ENCODE data around the gene CAMTA1.

CAMTA1 gene

DNA sequence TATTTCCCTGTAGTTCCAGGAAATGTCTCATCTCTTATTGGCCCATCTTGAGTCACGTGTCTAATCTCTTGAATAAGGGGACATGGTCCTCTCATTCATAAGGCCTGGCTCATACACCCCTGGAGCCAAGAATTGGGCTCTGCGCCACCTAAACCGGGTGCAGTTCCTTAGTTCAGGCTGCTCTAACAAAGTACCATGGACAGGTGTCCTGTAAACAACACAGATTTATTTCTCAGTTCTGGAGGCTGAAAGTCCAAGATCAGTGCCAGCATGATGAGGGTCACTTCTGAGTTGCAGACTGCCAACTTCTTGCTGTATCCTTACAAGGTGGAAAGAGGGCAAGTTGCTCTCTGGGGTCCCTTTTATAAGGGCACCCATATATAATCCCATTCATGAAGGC, 925.6 kb downstream of the CAMTA1 start:
- POLR2A ChIA-PET, result interaction anchor here (0.6 kb wide), 1 partner anchor 1155 kb away, joined by 3 read pairs; no protein-coding TSS in a partner anchor
- H3K36me3 ChIP-seq (ENCODE audit: control insufficient read depth in 2 of 2, insufficient read depth in 1 of 2, low read length in 2 of 2), result no peaks in the 10 kb centered on the region
- CTCF ChIA-PET, result interaction anchor here (0.8 to 2.9 kb wide), 3 partner anchors 12 to 42 kb away, joined by 3 to 14 read pairs (median 4); no protein-coding TSS in a partner anchor
- no peaks in the 10 kb centered on the region for H3K9me3 ChIP-seq (ENCODE audit: control insufficient read depth, insufficient read depth, low read depth, low read length)
- H3K4me1 ChIP-seq (ENCODE audit: control insufficient read depth, insufficient read depth, low read length), result no peaks in the 10 kb centered on the region
- TF ChIP-seq, protein P1, sequence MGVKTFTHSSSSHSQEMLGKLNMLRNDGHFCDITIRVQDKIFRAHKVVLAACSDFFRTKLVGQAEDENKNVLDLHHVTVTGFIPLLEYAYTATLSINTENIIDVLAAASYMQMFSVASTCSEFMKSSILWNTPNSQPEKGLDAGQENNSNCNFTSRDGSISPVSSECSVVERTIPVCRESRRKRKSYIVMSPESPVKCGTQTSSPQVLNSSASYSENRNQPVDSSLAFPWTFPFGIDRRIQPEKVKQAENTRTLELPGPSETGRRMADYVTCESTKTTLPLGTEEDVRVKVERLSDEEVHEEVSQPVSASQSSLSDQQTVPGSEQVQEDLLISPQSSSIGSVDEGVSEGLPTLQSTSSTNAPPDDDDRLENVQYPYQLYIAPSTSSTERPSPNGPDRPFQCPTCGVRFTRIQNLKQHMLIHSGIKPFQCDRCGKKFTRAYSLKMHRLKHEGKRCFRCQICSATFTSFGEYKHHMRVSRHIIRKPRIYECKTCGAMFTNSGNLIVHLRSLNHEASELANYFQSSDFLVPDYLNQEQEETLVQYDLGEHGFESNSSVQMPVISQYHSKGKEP (tag by site-specific recombination; IDR thresholded peaks at IDR 0.05), result no peak
- TF ChIP-seq, protein P2, sequence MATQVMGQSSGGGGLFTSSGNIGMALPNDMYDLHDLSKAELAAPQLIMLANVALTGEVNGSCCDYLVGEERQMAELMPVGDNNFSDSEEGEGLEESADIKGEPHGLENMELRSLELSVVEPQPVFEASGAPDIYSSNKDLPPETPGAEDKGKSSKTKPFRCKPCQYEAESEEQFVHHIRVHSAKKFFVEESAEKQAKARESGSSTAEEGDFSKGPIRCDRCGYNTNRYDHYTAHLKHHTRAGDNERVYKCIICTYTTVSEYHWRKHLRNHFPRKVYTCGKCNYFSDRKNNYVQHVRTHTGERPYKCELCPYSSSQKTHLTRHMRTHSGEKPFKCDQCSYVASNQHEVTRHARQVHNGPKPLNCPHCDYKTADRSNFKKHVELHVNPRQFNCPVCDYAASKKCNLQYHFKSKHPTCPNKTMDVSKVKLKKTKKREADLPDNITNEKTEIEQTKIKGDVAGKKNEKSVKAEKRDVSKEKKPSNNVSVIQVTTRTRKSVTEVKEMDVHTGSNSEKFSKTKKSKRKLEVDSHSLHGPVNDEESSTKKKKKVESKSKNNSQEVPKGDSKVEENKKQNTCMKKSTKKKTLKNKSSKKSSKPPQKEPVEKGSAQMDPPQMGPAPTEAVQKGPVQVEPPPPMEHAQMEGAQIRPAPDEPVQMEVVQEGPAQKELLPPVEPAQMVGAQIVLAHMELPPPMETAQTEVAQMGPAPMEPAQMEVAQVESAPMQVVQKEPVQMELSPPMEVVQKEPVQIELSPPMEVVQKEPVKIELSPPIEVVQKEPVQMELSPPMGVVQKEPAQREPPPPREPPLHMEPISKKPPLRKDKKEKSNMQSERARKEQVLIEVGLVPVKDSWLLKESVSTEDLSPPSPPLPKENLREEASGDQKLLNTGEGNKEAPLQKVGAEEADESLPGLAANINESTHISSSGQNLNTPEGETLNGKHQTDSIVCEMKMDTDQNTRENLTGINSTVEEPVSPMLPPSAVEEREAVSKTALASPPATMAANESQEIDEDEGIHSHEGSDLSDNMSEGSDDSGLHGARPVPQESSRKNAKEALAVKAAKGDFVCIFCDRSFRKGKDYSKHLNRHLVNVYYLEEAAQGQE (tag by site-specific recombination; IDR thresholded peaks at IDR 0.05), result peak; percentile 57; the same call in 1 of the 2 replicates
- no peak overlapping the region for H3K4me3 ChIP-seq (ENCODE audit: low read depth, low read length)
- H3K27ac ChIP-seq (ENCODE audit: extremely low read depth, low read depth, low read length), result no peak overlapping the region

DNA sequence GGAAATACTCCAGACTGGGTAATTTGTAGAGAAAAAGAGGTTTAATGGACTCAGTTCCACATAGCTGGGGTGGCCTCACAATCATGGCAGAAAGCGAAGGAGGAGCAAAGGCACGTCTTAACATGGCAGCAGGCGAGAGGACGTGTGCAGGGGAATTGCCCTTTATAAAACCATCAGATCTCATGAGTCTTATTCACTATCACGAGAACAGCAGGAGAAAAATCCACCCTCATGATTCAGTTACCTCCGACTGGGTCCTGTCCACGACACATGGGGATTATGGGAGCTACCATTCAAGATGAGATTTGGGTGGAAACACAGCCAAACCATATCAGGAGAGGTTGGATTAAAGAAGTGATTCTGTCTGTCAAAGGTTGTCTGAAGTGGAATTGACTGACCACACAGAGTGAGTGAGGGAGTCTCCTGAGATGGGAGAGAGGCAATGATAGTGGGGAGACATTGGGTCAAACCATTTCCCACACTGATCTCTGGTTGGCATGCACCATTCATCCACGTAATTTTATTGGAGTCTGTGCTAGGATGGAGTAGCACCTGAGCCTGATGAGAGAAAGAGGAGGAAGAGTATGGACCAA, 927.6 kb downstream of the CAMTA1 start:
- Histone ChIP-seq H3K27ac (ENCODE audit: extremely low read depth, low read depth, low read length) (no peak overlapping the region), H3K4me3 (ENCODE audit: low read depth, low read length) (no peak overlapping the region), H3K36me3 (ENCODE audit: control insufficient read depth in 2 of 2, insufficient read depth in 1 of 2, low read length in 2 of 2) (no peaks in the 10 kb centered on the region), H3K4me1 (ENCODE audit: control insufficient read depth, insufficient read depth, low read length) (no peaks in the 10 kb centered on the region), H3K9me3 (ENCODE audit: control insufficient read depth, insufficient read depth, low read depth, low read length) (no peaks in the 10 kb centered on the region)
- TF ChIP-seq, protein P3, sequence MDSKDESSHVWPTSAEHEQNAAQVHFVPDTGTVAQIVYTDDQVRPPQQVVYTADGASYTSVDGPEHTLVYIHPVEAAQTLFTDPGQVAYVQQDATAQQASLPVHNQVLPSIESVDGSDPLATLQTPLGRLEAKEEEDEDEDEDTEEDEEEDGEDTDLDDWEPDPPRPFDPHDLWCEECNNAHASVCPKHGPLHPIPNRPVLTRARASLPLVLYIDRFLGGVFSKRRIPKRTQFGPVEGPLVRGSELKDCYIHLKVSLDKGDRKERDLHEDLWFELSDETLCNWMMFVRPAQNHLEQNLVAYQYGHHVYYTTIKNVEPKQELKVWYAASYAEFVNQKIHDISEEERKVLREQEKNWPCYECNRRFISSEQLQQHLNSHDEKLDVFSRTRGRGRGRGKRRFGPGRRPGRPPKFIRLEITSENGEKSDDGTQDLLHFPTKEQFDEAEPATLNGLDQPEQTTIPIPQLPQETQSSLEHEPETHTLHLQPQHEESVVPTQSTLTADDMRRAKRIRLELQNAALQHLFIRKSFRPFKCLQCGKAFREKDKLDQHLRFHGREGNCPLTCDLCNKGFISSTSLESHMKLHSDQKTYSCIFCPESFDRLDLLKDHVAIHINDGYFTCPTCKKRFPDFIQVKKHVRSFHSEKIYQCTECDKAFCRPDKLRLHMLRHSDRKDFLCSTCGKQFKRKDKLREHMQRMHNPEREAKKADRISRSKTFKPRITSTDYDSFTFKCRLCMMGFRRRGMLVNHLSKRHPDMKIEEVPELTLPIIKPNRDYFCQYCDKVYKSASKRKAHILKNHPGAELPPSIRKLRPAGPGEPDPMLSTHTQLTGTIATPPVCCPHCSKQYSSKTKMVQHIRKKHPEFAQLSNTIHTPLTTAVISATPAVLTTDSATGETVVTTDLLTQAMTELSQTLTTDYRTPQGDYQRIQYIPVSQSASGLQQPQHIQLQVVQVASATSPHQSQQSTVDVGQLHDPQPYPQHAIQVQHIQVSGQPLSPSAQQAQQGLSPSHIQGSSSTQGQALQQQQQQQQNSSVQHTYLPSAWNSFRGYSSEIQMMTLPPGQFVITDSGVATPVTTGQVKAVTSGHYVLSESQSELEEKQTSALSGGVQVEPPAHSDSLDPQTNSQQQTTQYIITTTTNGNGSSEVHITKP (tag by site-specific recombination; IDR thresholded peaks at IDR 0.05), result peak; percentile 81
- TF ChIP-seq KLF1 (tag by site-specific recombination; IDR thresholded peaks at IDR 0.05), result no peak
- ChIA-PET POLR2A (interaction anchor here (1.2 kb wide), 1 partner anchor 9 kb away, joined by 3 read pairs; no protein-coding TSS in a partner anchor), CTCF (interaction anchor here (1.1 kb wide), 1 partner anchor 45 kb away, joined by 4 read pairs; no protein-coding TSS in a partner anchor)

DNA sequence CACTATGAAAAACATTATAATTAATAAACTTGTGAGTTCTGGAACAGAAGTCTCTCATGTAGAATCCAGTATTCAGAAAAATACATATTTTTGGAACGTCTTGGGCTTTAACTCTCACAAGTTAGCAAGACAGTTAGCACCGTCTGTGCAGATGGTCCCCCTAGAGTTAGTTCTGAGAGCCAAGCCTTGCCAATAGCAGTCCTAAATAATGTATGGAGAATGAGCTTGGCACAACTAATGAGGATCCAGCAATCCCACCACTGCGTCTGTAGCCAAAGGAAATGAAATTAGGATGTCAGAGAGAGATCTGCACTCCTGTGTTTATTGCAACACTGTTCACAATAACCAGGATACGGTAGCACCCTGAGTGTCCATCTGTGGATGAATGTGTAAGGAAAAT, 931.3 kb downstream of the CAMTA1 start:
- H3K4me3 ChIP-seq (ENCODE audit: low read depth, low read length), result no peak overlapping the region
- ChIA-PET CTCF (interaction anchor here (0.8 to 1.9 kb wide), 3 partner anchors 8 to 46 kb away, joined by 3 to 6 read pairs (median 3); no protein-coding TSS in a partner anchor), POLR2A (interaction anchor here (1.5 kb wide), 1 partner anchor 12 kb away, joined by 5 read pairs; no protein-coding TSS in a partner anchor)
- H3K4me1 ChIP-seq (ENCODE audit: control insufficient read depth, insufficient read depth, low read length), result no peaks in the 10 kb centered on the region
- H3K36me3 ChIP-seq (ENCODE audit: control insufficient read depth in 2 of 2, insufficient read depth in 1 of 2, low read length in 2 of 2), result no peaks in the 10 kb centered on the region
- no peak overlapping the region for H3K27ac ChIP-seq (ENCODE audit: extremely low read depth, low read depth, low read length)
- H3K9me3 ChIP-seq (ENCODE audit: control insufficient read depth, insufficient read depth, low read depth, low read length), result no peaks in the 10 kb centered on the region
- TF ChIP-seq, protein P4, sequence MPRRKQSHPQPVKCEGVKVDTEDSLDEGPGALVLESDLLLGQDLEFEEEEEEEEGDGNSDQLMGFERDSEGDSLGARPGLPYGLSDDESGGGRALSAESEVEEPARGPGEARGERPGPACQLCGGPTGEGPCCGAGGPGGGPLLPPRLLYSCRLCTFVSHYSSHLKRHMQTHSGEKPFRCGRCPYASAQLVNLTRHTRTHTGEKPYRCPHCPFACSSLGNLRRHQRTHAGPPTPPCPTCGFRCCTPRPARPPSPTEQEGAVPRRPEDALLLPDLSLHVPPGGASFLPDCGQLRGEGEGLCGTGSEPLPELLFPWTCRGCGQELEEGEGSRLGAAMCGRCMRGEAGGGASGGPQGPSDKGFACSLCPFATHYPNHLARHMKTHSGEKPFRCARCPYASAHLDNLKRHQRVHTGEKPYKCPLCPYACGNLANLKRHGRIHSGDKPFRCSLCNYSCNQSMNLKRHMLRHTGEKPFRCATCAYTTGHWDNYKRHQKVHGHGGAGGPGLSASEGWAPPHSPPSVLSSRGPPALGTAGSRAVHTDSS (tag by site-specific recombination; IDR thresholded peaks at IDR 0.05), result no peak
- TF ChIP-seq ZNF2 (tag by site-specific recombination; IDR thresholded peaks at IDR 0.05), result no peak
- TF ChIP-seq, protein P5, sequence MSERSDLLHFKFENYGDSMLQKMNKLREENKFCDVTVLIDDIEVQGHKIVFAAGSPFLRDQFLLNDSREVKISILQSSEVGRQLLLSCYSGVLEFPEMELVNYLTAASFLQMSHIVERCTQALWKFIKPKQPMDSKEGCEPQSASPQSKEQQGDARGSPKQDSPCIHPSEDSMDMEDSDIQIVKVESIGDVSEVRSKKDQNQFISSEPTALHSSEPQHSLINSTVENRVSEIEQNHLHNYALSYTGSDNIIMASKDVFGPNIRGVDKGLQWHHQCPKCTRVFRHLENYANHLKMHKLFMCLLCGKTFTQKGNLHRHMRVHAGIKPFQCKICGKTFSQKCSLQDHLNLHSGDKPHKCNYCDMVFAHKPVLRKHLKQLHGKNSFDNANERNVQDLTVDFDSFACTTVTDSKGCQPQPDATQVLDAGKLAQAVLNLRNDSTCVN (tag by site-specific recombination; optimal IDR thresholded peaks at IDR 0.05), result no peak
- TF ChIP-seq, protein P6, sequence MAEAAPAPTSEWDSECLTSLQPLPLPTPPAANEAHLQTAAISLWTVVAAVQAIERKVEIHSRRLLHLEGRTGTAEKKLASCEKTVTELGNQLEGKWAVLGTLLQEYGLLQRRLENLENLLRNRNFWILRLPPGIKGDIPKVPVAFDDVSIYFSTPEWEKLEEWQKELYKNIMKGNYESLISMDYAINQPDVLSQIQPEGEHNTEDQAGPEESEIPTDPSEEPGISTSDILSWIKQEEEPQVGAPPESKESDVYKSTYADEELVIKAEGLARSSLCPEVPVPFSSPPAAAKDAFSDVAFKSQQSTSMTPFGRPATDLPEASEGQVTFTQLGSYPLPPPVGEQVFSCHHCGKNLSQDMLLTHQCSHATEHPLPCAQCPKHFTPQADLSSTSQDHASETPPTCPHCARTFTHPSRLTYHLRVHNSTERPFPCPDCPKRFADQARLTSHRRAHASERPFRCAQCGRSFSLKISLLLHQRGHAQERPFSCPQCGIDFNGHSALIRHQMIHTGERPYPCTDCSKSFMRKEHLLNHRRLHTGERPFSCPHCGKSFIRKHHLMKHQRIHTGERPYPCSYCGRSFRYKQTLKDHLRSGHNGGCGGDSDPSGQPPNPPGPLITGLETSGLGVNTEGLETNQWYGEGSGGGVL (tag by site-specific recombination; IDR thresholded peaks at IDR 0.05), result no peak
- TF ChIP-seq, protein P7, sequence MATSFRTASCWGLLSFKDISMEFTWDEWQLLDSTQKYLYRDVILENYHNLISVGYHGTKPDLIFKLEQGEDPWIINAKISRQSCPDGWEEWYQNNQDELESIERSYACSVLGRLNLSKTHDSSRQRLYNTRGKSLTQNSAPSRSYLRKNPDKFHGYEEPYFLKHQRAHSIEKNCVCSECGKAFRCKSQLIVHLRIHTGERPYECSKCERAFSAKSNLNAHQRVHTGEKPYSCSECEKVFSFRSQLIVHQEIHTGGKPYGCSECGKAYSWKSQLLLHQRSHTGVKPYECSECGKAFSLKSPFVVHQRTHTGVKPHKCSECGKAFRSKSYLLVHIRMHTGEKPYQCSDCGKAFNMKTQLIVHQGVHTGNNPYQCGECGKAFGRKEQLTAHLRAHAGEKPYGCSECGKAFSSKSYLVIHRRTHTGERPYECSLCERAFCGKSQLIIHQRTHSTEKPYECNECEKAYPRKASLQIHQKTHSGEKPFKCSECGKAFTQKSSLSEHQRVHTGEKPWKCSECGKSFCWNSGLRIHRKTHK (tag by site-specific recombination; IDR thresholded peaks at IDR 0.05), result no peak
- TF ChIP-seq ZIC2 (tag by site-specific recombination; IDR thresholded peaks at IDR 0.05), result no peak
- TF ChIP-seq, protein P8, sequence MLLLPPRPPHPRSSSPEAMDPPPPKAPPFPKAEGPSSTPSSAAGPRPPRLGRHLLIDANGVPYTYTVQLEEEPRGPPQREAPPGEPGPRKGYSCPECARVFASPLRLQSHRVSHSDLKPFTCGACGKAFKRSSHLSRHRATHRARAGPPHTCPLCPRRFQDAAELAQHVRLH (tag by site-specific recombination; IDR thresholded peaks at IDR 0.05), result no peak
- no peak for TF ChIP-seq ZNF707 (tag by site-specific recombination; IDR thresholded peaks at IDR 0.05)
- TF ChIP-seq ZNF248 (tag by site-specific recombination; IDR thresholded peaks at IDR 0.05), result no peak

Data from HEK293 (cell line).